Choroid plexus epithelial cell (primary cell): ENCODE results near the gene SMURF1.

Experiments used
- DNase-seq: peaks from one replicate; pipeline ENCODE4 v3.0.0-alpha.2; 2010; ENCODE audit warnings: low read depth
- H3K4me3 ChIP-seq: 2 replicates; pipeline ENCODE4 v1.5.1; 2011; ENCODE audit warnings: low read depth, mild to moderate bottlenecking, control low read depth, low read length, moderate library complexity
- CTCF ChIP-seq: conservative IDR thresholded peaks from 2 replicates; pipeline ENCODE4 v1.5.1; 2011; ENCODE audit warnings: low read depth, mild to moderate bottlenecking, control low read depth, inconsistent platforms, low read length, moderate library complexity

SMURF1 gene

GRCh38 chr7:99143853-99144672 lies at the start of gene SMURF1:
TSS of gene SMURF1 (minus strand) at chr7:99144108. CDS start at chr7:99143780, 328 bp downstream.
- peak; percentile 54 for DNase-seq
- TF ChIP-seq CTCF, result no peak
- H3K4me3 ChIP-seq, result peak within 1 kb of the TSS; percentile 81

- TF ChIP-seq CTCF, result no peak
- no peak overlapping the region for H3K4me3 ChIP-seq
- DNase-seq, result no peak
Observed at GRCh38 chr7:99191869-99192596, 48.1 kb upstream of the SMURF1 start.

GRCh38 chr7:99190359-99191009 lies 46.6 kb upstream of the SMURF1 start:
- DNase-seq, result no peak
- TF ChIP-seq CTCF, result no peak
- H3K4me3 ChIP-seq, result no peak overlapping the region

GRCh38 chr7:99189222-99189621 lies 45.3 kb upstream of the SMURF1 start:
- H3K4me3 ChIP-seq, result no peak overlapping the region
- no peak for DNase-seq
- TF ChIP-seq CTCF, result no peak

GRCh38 chr7:99188221-99188620 lies 44.3 kb upstream of the SMURF1 start:
- H3K4me3 ChIP-seq, result no peak overlapping the region
- TF ChIP-seq CTCF, result no peak
- no peak for DNase-seq

- H3K4me3 ChIP-seq, result no peak overlapping the region
- no peak for TF ChIP-seq CTCF
Observed at GRCh38 chr7:99184532-99185218, 40.8 kb upstream of the SMURF1 start.

More at GRCh38 chr7:99184532-99185218, 40.8 kb upstream of the SMURF1 start:
- DNase-seq, result no peak
